ENCODE results near the gene LRRC37A3.
"Not testable (repeated sequence)": the region's sequence is repeated elsewhere in the genome, so short reads cannot be mapped to it uniquely, and the experiment has no call there.

DNA sequence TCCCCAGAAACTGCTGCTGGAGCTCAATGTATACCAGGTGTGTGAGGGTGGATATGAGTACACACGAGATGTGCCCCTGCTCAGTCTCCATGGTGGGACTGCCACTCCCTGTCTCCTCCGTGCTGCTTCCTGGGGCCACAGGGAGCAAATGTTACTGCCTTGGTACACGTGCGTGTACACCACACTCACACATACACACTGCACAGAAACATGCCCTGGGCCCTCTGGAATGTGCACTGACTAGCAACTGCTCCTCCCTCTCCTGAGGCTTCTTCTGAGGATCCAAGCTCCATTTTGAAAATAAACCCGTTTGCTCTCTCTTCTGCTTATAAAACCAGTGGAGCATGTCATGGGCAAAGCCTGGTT, 103.5 kb downstream of the LRRC37A3 start:
- TF ChIP-seq, protein P1, sequence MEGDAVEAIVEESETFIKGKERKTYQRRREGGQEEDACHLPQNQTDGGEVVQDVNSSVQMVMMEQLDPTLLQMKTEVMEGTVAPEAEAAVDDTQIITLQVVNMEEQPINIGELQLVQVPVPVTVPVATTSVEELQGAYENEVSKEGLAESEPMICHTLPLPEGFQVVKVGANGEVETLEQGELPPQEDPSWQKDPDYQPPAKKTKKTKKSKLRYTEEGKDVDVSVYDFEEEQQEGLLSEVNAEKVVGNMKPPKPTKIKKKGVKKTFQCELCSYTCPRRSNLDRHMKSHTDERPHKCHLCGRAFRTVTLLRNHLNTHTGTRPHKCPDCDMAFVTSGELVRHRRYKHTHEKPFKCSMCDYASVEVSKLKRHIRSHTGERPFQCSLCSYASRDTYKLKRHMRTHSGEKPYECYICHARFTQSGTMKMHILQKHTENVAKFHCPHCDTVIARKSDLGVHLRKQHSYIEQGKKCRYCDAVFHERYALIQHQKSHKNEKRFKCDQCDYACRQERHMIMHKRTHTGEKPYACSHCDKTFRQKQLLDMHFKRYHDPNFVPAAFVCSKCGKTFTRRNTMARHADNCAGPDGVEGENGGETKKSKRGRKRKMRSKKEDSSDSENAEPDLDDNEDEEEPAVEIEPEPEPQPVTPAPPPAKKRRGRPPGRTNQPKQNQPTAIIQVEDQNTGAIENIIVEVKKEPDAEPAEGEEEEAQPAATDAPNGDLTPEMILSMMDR (IDR thresholded peaks at IDR 0.05), result not testable (repeated sequence)
- not testable (repeated sequence) for TF ChIP-seq POLR2A, POLR2AphosphoS5 (IDR thresholded peaks at IDR 0.05)

Data from prostate gland (tissue), 2 donors.